HepG2 (cell line): ENCODE data around the gene PRKAG1. TPM values are rescaled to one million over a fixed set of nuclear protein-coding genes. Genes with fewer than 3 reads are reported as not detected.
A peak's percentile ranks its signal among the peaks of the same experiment; 100 is the strongest.

ENCODE experiments used
- ATF7 ChIP-seq, 2 experiments: fragments of 450-650 bp in 1 of 2; sonication (generic) in 1 of 2; formaldehyde crosslinking in 1 of 2; IDR thresholded peaks; 2 replicates each; pipeline versions ENCODE4 v1.4.0 to v1.6.1; 2016 to 2020; ENCODE audit warnings: antibody characterized with exemption in 1 of 2, mild to moderate bottlenecking in 1 of 2, missing genetic modification reagents in 1 of 2
- ELF4 ChIP-seq: sonication (generic); formaldehyde crosslinking; IDR thresholded peaks from 2 replicates; pipeline ENCODE4 v1.5.0; 2020; ENCODE audit warnings: missing genetic modification reagents, mild to moderate bottlenecking, moderate library complexity, borderline replicate concordance
- HNRNPK ChIP-seq: fragments of 200-400 bp; formaldehyde crosslinking; IDR thresholded peaks from 2 replicates; pipeline ENCODE4 v1.6.1; 2018; ENCODE audit warnings: low read length, low read depth, moderate library complexity, mild to moderate bottlenecking; ENCODE audit not compliant: poor library complexity, severe bottlenecking
- JDP2 ChIP-seq: sonication (generic); formaldehyde crosslinking; IDR thresholded peaks from 2 replicates; pipeline ENCODE4 v1.8.1; 2022; ENCODE audit warnings: missing genetic modification reagents, borderline replicate concordance
- NCOA2 ChIP-seq: sonication (generic); formaldehyde crosslinking; IDR thresholded peaks from 2 replicates; pipeline ENCODE4 v1.8.0; 2022; ENCODE audit warnings: inconsistent platforms
- PHB2 ChIP-seq: fragments of 450-650 bp; IDR thresholded peaks from 2 replicates; pipeline ENCODE4 v1.6.1; 2018; ENCODE audit not compliant: partially characterized antibody
- POLR2A ChIP-seq, 2 experiments: IDR thresholded peaks; 2 replicates each; pipeline ENCODE4 v1.6.1; 2011; ENCODE audit warnings: low read depth in 2 of 2, low read length in 2 of 2, mild to moderate bottlenecking in 1 of 2, moderate library complexity in 1 of 2; ENCODE audit not compliant: insufficient read depth in 1 of 2
- POLR2AphosphoS2 ChIP-seq: IDR thresholded peaks from 2 replicates; pipeline ENCODE4 v1.6.1; 2011; ENCODE audit warnings: low read depth, low read length, improper control_type of control experiment
- ZBTB20 ChIP-seq: sonication (generic); formaldehyde crosslinking; IDR thresholded peaks from 2 replicates; pipeline ENCODE4 v1.8.1; 2023; ENCODE audit warnings: missing genetic modification reagents, low read depth, mild to moderate bottlenecking, borderline replicate concordance
- ZMYM2 ChIP-seq: sonication (generic); formaldehyde crosslinking; IDR thresholded peaks from 2 replicates; pipeline ENCODE4 v1.8.0; 2022; ENCODE audit warnings: mild to moderate bottlenecking, missing genetic modification reagents
- ZNF232 ChIP-seq: sonication (generic); formaldehyde crosslinking; IDR thresholded peaks from 2 replicates; pipeline ENCODE4 v1.4.0; 2020; ENCODE audit warnings: missing genetic modification reagents, borderline replicate concordance
- ZNF619 ChIP-seq: sonication (generic); formaldehyde crosslinking; IDR thresholded peaks from 2 replicates; pipeline ENCODE4 v1.4.0; 2020; ENCODE audit warnings: mild to moderate bottlenecking, missing genetic modification reagents
- ZNF782 ChIP-seq: sonication (generic); formaldehyde crosslinking; IDR thresholded peaks from 2 replicates; pipeline ENCODE4 v1.4.0; 2020; ENCODE audit warnings: missing genetic modification reagents, mild to moderate bottlenecking, borderline replicate concordance
- polyA plus RNA-seq, 8 experiments: library from polyadenylated mRNA; depleted of rRNA in 3 of 8; stranded (reverse) in 7 of 8; unstranded in 1 of 8; fragments of >200 nt; fragmentation: Illumina TruSeq in 4 of 8; extraction: Trizol in 4 of 8; gene quantifications; 2 replicates each; pipeline versions ENCODE4 v1.2.1 to v1.2.3, GENCODE V29; 2011 to 2016; ENCODE audit warnings: low read depth in 4 of 8, missing spikeins in 1 of 8, mixed read lengths in 1 of 8; ENCODE audit not compliant: insufficient read depth in 1 of 8
- total RNA-seq, 5 experiments: library from RNA; depleted of rRNA; stranded (reverse); fragments of >200 nt; fragmentation: Illumina TruSeq; extraction: Trizol; gene quantifications; 2 replicates each; pipeline ENCODE4 v1.2.3, GENCODE V29; 2016; ENCODE audit warnings: low read depth in 1 of 5
- TF ChIP-seq, protein P1 (sequence below): sonication (generic); formaldehyde crosslinking; IDR thresholded peaks from 2 replicates; pipeline ENCODE4 v1.4.0; 2020; ENCODE audit warnings: mild to moderate bottlenecking, missing genetic modification reagents
- TF ChIP-seq, protein P2 (sequence below): IDR thresholded peaks from 2 replicates; pipeline ENCODE4 v1.6.1; 2016; ENCODE audit warnings: low read depth
- TF ChIP-seq, protein P3 (sequence below): sonication (generic); formaldehyde crosslinking; IDR thresholded peaks from 2 replicates; pipeline ENCODE4 v1.4.0; 2020; ENCODE audit warnings: mild to moderate bottlenecking, missing genetic modification reagents
- TF ChIP-seq, protein P4 (sequence below): sonication (generic); formaldehyde crosslinking; IDR thresholded peaks from 2 replicates; pipeline ENCODE4 v1.4.0; 2020; ENCODE audit warnings: missing genetic modification reagents
- TF ChIP-seq, protein P5 (sequence below): sonication (generic); formaldehyde crosslinking; IDR thresholded peaks from 2 replicates; pipeline ENCODE4 v1.5.1; 2020; ENCODE audit warnings: mild to moderate bottlenecking, missing genetic modification reagents, moderate library complexity
- TF ChIP-seq, protein P6 (sequence below): IDR thresholded peaks from 2 replicates; pipeline ENCODE4 v1.6.1; 2016; ENCODE audit warnings: low read depth, borderline replicate concordance

PRKAG1 gene
- total and polyA plus RNA-seq, 2 of the 13 experiments (the other 11 are each of a cell fraction or from before 2014, with no cell fraction given), result 26.1 to 32.8 TPM

DNA sequence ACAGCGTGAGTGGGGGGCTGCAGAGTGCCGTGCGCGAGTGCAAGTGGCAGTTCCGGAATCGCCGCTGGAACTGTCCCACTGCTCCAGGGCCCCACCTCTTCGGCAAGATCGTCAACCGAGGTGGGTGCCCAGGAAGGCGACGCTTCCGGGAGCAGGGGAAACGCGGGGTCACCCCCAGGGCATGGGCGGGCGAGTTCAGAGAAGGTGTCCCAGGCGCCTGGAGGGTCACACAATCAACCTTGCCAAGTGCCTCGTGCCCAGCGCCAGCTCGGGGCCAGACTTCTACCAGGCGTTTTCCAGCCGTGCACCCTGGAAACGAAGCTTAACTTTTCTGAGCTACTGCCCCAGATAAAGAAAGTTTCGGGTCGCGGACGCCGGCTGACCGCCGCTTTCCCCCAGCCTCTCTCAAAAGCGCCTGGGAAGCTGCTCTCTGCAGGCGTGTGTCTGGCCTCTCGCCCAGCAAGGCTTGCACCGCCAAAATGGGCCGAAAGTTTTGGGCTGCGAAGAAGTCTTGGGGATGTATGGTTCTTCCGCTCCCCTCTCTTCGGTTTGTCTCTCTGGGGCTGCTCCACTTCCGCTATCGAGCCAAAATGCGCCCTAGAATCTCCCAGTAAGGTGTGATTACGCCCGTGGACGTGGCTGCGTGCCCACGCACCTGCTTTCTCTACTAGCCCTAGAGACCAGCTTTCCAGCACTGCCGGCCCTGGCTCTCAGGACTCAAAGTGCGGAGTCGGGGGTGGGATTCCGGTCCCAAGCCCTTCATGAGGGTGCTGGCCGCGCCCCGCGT is 38.8 kb downstream of the PRKAG1 start (continued):
- TF ChIP-seq POLR2AphosphoS2 (no peak), ELF4 (no peak), PHB2 (no peak), ZBTB20 (CRISPR knock-in tag) (no peak), ZNF232 (no peak), ATF7 (IDR thresholded peaks at IDR 0.05) (no peak), ATF7 (CRISPR knock-in tag; IDR thresholded peaks at IDR 0.05) (no peak), HNRNPK (no peak), NCOA2 (CRISPR knock-in tag) (no peak), ZNF619 (CRISPR knock-in tag) (no peak), JDP2 (CRISPR knock-in tag) (no peak), POLR2A (IDR thresholded peaks at IDR 0.05; ENCODE audit: insufficient read depth in 1 of 2, low read depth in 2 of 2, low read length in 2 of 2) (no peak), ZNF782 (CRISPR knock-in tag) (no peak), ZMYM2 (CRISPR knock-in tag) (no peak)
- TF ChIP-seq, protein P1, sequence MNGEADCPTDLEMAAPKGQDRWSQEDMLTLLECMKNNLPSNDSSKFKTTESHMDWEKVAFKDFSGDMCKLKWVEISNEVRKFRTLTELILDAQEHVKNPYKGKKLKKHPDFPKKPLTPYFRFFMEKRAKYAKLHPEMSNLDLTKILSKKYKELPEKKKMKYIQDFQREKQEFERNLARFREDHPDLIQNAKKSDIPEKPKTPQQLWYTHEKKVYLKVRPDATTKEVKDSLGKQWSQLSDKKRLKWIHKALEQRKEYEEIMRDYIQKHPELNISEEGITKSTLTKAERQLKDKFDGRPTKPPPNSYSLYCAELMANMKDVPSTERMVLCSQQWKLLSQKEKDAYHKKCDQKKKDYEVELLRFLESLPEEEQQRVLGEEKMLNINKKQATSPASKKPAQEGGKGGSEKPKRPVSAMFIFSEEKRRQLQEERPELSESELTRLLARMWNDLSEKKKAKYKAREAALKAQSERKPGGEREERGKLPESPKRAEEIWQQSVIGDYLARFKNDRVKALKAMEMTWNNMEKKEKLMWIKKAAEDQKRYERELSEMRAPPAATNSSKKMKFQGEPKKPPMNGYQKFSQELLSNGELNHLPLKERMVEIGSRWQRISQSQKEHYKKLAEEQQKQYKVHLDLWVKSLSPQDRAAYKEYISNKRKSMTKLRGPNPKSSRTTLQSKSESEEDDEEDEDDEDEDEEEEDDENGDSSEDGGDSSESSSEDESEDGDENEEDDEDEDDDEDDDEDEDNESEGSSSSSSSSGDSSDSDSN, result peak; percentile 2; the same call in 1 of the 2 replicates
- TF ChIP-seq, protein P2, sequence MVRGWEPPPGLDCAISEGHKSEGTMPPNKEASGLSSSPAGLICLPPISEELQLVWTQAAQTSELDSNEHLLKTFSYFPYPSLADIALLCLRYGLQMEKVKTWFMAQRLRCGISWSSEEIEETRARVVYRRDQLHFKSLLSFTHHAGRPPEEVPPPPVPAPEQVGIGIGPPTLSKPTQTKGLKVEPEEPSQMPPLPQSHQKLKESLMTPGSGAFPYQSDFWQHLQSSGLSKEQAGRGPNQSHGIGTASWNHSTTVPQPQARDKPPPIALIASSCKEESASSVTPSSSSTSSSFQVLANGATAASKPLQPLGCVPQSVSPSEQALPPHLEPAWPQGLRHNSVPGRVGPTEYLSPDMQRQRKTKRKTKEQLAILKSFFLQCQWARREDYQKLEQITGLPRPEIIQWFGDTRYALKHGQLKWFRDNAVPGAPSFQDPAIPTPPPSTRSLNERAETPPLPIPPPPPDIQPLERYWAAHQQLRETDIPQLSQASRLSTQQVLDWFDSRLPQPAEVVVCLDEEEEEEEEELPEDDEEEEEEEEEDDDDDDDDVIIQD (CRISPR knock-in tag), result no peak
- TF ChIP-seq, protein P3, sequence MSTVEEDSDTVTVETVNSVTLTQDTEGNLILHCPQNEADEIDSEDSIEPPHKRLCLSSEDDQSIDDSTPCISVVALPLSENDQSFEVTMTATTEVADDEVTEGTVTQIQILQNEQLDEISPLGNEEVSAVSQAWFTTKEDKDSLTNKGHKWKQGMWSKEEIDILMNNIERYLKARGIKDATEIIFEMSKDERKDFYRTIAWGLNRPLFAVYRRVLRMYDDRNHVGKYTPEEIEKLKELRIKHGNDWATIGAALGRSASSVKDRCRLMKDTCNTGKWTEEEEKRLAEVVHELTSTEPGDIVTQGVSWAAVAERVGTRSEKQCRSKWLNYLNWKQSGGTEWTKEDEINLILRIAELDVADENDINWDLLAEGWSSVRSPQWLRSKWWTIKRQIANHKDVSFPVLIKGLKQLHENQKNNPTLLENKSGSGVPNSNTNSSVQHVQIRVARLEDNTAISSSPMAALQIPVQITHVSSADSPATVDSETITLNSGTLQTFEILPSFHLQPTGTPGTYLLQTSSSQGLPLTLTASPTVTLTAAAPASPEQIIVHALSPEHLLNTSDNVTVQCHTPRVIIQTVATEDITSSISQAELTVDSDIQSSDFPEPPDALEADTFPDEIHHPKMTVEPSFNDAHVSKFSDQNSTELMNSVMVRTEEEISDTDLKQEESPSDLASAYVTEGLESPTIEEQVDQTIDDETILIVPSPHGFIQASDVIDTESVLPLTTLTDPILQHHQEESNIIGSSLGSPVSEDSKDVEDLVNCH, result no peak
- TF ChIP-seq, protein P4, sequence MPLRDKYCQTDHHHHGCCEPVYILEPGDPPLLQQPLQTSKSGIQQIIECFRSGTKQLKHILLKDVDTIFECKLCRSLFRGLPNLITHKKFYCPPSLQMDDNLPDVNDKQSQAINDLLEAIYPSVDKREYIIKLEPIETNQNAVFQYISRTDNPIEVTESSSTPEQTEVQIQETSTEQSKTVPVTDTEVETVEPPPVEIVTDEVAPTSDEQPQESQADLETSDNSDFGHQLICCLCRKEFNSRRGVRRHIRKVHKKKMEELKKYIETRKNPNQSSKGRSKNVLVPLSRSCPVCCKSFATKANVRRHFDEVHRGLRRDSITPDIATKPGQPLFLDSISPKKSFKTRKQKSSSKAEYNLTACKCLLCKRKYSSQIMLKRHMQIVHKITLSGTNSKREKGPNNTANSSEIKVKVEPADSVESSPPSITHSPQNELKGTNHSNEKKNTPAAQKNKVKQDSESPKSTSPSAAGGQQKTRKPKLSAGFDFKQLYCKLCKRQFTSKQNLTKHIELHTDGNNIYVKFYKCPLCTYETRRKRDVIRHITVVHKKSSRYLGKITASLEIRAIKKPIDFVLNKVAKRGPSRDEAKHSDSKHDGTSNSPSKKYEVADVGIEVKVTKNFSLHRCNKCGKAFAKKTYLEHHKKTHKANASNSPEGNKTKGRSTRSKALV, result peak; percentile 68; the same call in 1 of the 2 replicates
- TF ChIP-seq, protein P5, sequence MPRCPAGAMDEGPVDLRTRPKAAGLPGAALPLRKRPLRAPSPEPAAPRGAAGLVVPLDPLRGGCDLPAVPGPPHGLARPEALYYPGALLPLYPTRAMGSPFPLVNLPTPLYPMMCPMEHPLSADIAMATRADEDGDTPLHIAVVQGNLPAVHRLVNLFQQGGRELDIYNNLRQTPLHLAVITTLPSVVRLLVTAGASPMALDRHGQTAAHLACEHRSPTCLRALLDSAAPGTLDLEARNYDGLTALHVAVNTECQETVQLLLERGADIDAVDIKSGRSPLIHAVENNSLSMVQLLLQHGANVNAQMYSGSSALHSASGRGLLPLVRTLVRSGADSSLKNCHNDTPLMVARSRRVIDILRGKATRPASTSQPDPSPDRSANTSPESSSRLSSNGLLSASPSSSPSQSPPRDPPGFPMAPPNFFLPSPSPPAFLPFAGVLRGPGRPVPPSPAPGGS (CRISPR knock-in tag), result peak; percentile 45; the same call in 1 of the 2 replicates
- TF ChIP-seq, protein P6, sequence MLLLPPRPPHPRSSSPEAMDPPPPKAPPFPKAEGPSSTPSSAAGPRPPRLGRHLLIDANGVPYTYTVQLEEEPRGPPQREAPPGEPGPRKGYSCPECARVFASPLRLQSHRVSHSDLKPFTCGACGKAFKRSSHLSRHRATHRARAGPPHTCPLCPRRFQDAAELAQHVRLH (CRISPR knock-in tag), result no peak
